HepG2 (cell line): ENCODE data around the gene WDR70. TPM values are rescaled to one million over a fixed set of nuclear protein-coding genes. Genes with fewer than 3 reads are reported as not detected.

ENCODE experiments used
- AHR ChIP-seq: IDR thresholded peaks from 2 replicates; pipeline ENCODE4 v1.6.1; 2018; ENCODE audit warnings: missing genetic modification reagents, missing compliant biosample characterization
- ARNTL ChIP-seq: sonication (generic); formaldehyde crosslinking; IDR thresholded peaks from 2 replicates; pipeline ENCODE4 v1.4.0; 2020; ENCODE audit warnings: mild to moderate bottlenecking, missing genetic modification reagents
- CENPT ChIP-seq: sonication (generic); formaldehyde crosslinking; IDR thresholded peaks from 2 replicates; pipeline ENCODE4 v1.8.0; 2022; ENCODE audit warnings: low read depth, mild to moderate bottlenecking, moderate library complexity, missing genetic modification reagents
- DR1 ChIP-seq: sonication (generic); formaldehyde crosslinking; IDR thresholded peaks from 2 replicates; pipeline ENCODE4 v1.8.0; 2021; ENCODE audit warnings: mild to moderate bottlenecking, missing genetic modification reagents, inconsistent platforms
- E2F5 ChIP-seq: sonication (generic); formaldehyde crosslinking; conservative IDR thresholded peaks from 2 replicates; pipeline ENCODE4 v1.4.0; 2020; ENCODE audit warnings: missing genetic modification reagents
- HOXA5 ChIP-seq: sonication (generic); formaldehyde crosslinking; IDR thresholded peaks from 2 replicates; pipeline ENCODE4 v1.4.0; 2020; ENCODE audit warnings: missing genetic modification reagents
- KLF6 ChIP-seq: IDR thresholded peaks from 2 replicates; pipeline ENCODE4 v1.8.0; 2016; ENCODE audit warnings: missing biosample characterization, missing genetic modification reagents
- NR2C2 ChIP-seq: sonication (generic); formaldehyde crosslinking; IDR thresholded peaks from 2 replicates; pipeline ENCODE4 v1.4.0; 2020; ENCODE audit warnings: missing genetic modification reagents, mild to moderate bottlenecking, moderate library complexity, borderline replicate concordance
- NR2F1 ChIP-seq, 2 experiments: fragments of 450-650 bp in 1 of 2; formaldehyde crosslinking in 1 of 2; IDR thresholded peaks; 2 replicates each; pipeline versions ENCODE4 v1.5.0 to v1.6.1; 2016 to 2020; ENCODE audit warnings: mild to moderate bottlenecking in 1 of 2, missing compliant biosample characterization in 1 of 2, missing genetic modification reagents in 1 of 2, moderate library complexity in 1 of 2
- RELA ChIP-seq: sonication (generic); formaldehyde crosslinking; IDR thresholded peaks from 2 replicates; pipeline ENCODE4 v1.4.0; 2020; ENCODE audit warnings: missing genetic modification reagents
- SMARCE1 ChIP-seq: fragments of 450-650 bp; IDR thresholded peaks from 2 replicates; pipeline ENCODE4 v1.6.1; 2017; ENCODE audit warnings: borderline replicate concordance
- SP4 ChIP-seq: sonication (generic); formaldehyde crosslinking; IDR thresholded peaks from 2 replicates; pipeline ENCODE4 v1.8.1; 2023; ENCODE audit warnings: mild to moderate bottlenecking, missing genetic modification reagents
- SRF ChIP-seq: IDR thresholded peaks from 2 replicates; pipeline ENCODE4 v1.6.1; 2011; ENCODE audit warnings: mild to moderate bottlenecking, low read depth, low read length, moderate library complexity
- SRY ChIP-seq: sonication (generic); formaldehyde crosslinking; IDR thresholded peaks from 2 replicates; pipeline ENCODE4 v1.8.0; 2022; ENCODE audit warnings: mild to moderate bottlenecking, missing genetic modification reagents
- ZNF317 ChIP-seq: sonication (generic); formaldehyde crosslinking; IDR thresholded peaks from 2 replicates; pipeline ENCODE4 v1.5.0; 2020; ENCODE audit warnings: mild to moderate bottlenecking, missing genetic modification reagents
- ZNF687 ChIP-seq: sonication (generic); formaldehyde crosslinking; IDR thresholded peaks from 2 replicates; pipeline ENCODE4 v1.5.1; 2020; ENCODE audit warnings: mild to moderate bottlenecking, missing genetic modification reagents, moderate library complexity
- ZNF766 ChIP-seq: sonication (generic); formaldehyde crosslinking; IDR thresholded peaks from 2 replicates; pipeline ENCODE4 v1.5.0; 2020; ENCODE audit warnings: missing genetic modification reagents, borderline replicate concordance
- ZNF780A ChIP-seq: sonication (generic); formaldehyde crosslinking; IDR thresholded peaks from 2 replicates; pipeline ENCODE4 v1.8.0; 2022; ENCODE audit warnings: mild to moderate bottlenecking, missing genetic modification reagents, moderate library complexity
- ZSCAN31 ChIP-seq: sonication (generic); formaldehyde crosslinking; IDR thresholded peaks from 2 replicates; pipeline ENCODE4 v1.5.0; 2020; ENCODE audit warnings: low read depth, mild to moderate bottlenecking, missing genetic modification reagents
- polyA plus RNA-seq, 8 experiments: library from polyadenylated mRNA; depleted of rRNA in 3 of 8; stranded (reverse) in 7 of 8; unstranded in 1 of 8; fragments of >200 nt; fragmentation: Illumina TruSeq in 4 of 8; extraction: Trizol in 4 of 8; gene quantifications; 2 replicates each; pipeline versions ENCODE4 v1.2.1 to v1.2.3, GENCODE V29; 2011 to 2016; ENCODE audit warnings: low read depth in 4 of 8, missing spikeins in 1 of 8, mixed read lengths in 1 of 8; ENCODE audit not compliant: insufficient read depth in 1 of 8
- total RNA-seq, 5 experiments: library from RNA; depleted of rRNA; stranded (reverse); fragments of >200 nt; fragmentation: Illumina TruSeq; extraction: Trizol; gene quantifications; 2 replicates each; pipeline ENCODE4 v1.2.3, GENCODE V29; 2016; ENCODE audit warnings: low read depth in 1 of 5
- TF ChIP-seq, protein P1 (sequence below): sonication (generic); formaldehyde crosslinking; IDR thresholded peaks from 2 replicates; pipeline ENCODE4 v1.5.1; 2020; ENCODE audit warnings: mild to moderate bottlenecking, moderate library complexity, missing genetic modification reagents
- TF ChIP-seq, protein P2 (sequence below): sonication (generic); formaldehyde crosslinking; IDR thresholded peaks from 2 replicates; pipeline ENCODE4 v1.8.1; 2023; ENCODE audit warnings: missing genetic modification reagents, inconsistent platforms, borderline replicate concordance

WDR70 gene
- total and polyA plus RNA-seq, 2 of the 13 experiments (the other 11 are each of a cell fraction or from before 2014, with no cell fraction given): 14.6 to 30.6 TPM

- TF ChIP-seq ARNTL (CRISPR knock-in tag) (no peak), ZNF780A (CRISPR knock-in tag) (no peak), NR2C2 (CRISPR knock-in tag) (peak; percentile 96), NR2F1 (CRISPR knock-in tag; IDR thresholded peaks at IDR 0.05) (no peak), DR1 (CRISPR knock-in tag) (peak; percentile 65; the same call in 1 of the 2 replicates), CENPT (CRISPR knock-in tag) (no peak), ZNF687 (CRISPR knock-in tag) (peak; percentile 89), SRY (CRISPR knock-in tag) (0 out of 2 replicates have a peak, but pooled peaks have one; percentile 50), AHR (CRISPR knock-in tag) (peak; percentile 27; the same call in 1 of the 2 replicates), ZNF317 (0 out of 2 replicates have a peak, but pooled peaks have one; percentile 22), ZSCAN31 (CRISPR knock-in tag) (peak; percentile 48; the same call in 1 of the 2 replicates), SMARCE1 (no peak), KLF6 (CRISPR knock-in tag) (no peak; the same call in 1 of the 2 replicates), ZNF766 (peak; percentile 65; the same call in 1 of the 2 replicates), HOXA5 (CRISPR knock-in tag) (peak; percentile 22; the same call in 1 of the 2 replicates), RELA (CRISPR knock-in tag) (no peak), SP4 (peak; percentile 74), SRF (peak; percentile 64; the same call in 1 of the 2 replicates), E2F5 (CRISPR knock-in tag) (peak; percentile 84)
- TF ChIP-seq, protein P1, sequence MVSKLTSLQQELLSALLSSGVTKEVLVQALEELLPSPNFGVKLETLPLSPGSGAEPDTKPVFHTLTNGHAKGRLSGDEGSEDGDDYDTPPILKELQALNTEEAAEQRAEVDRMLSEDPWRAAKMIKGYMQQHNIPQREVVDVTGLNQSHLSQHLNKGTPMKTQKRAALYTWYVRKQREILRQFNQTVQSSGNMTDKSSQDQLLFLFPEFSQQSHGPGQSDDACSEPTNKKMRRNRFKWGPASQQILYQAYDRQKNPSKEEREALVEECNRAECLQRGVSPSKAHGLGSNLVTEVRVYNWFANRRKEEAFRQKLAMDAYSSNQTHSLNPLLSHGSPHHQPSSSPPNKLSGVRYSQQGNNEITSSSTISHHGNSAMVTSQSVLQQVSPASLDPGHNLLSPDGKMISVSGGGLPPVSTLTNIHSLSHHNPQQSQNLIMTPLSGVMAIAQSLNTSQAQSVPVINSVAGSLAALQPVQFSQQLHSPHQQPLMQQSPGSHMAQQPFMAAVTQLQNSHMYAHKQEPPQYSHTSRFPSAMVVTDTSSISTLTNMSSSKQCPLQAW (CRISPR knock-in tag): peak; percentile 79
- TF ChIP-seq, protein P2, sequence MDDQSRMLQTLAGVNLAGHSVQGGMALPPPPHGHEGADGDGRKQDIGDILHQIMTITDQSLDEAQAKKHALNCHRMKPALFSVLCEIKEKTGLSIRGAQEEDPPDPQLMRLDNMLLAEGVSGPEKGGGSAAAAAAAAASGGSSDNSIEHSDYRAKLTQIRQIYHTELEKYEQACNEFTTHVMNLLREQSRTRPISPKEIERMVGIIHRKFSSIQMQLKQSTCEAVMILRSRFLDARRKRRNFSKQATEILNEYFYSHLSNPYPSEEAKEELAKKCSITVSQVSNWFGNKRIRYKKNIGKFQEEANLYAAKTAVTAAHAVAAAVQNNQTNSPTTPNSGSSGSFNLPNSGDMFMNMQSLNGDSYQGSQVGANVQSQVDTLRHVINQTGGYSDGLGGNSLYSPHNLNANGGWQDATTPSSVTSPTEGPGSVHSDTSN: no peak
Measured at GRCh38 chr5:37370864-37371726, 8.0 kb upstream of the WDR70 start, which contains the start of gene NUP155 (continued).
